ENCODE results near the gene RHEBL1.

DNA sequence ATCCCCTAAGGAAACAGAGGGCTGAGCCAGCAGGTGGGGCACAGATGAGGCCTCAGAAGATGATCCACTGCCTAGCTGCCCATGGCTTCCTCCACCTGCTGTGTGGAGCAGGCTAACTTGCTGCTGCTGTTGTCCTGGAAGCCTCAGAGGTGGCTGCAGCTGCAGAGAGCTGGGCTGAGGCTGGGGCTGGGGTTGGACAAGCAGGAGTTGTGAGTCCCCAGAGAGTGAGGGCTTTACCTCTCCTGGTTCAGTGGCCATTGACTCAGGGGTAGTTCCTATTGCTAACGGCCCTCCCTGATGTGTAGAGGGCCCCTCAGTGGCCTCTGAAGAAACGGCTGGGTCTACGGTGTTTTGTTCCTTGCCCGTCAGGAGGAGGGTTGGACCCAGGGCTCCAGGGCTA, 37.5 kb downstream of the RHEBL1 start:
- TF ChIP-seq, protein P1, sequence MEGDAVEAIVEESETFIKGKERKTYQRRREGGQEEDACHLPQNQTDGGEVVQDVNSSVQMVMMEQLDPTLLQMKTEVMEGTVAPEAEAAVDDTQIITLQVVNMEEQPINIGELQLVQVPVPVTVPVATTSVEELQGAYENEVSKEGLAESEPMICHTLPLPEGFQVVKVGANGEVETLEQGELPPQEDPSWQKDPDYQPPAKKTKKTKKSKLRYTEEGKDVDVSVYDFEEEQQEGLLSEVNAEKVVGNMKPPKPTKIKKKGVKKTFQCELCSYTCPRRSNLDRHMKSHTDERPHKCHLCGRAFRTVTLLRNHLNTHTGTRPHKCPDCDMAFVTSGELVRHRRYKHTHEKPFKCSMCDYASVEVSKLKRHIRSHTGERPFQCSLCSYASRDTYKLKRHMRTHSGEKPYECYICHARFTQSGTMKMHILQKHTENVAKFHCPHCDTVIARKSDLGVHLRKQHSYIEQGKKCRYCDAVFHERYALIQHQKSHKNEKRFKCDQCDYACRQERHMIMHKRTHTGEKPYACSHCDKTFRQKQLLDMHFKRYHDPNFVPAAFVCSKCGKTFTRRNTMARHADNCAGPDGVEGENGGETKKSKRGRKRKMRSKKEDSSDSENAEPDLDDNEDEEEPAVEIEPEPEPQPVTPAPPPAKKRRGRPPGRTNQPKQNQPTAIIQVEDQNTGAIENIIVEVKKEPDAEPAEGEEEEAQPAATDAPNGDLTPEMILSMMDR (IDR thresholded peaks at IDR 0.05): no peak
- TF ChIP-seq EZH2 (IDR thresholded peaks at IDR 0.05) (no peak), EZH2phosphoT487 (IDR thresholded peaks at IDR 0.05) (no peak)
